ENCODE measurements around the gene CDH13.

Gene CDH13

DNA sequence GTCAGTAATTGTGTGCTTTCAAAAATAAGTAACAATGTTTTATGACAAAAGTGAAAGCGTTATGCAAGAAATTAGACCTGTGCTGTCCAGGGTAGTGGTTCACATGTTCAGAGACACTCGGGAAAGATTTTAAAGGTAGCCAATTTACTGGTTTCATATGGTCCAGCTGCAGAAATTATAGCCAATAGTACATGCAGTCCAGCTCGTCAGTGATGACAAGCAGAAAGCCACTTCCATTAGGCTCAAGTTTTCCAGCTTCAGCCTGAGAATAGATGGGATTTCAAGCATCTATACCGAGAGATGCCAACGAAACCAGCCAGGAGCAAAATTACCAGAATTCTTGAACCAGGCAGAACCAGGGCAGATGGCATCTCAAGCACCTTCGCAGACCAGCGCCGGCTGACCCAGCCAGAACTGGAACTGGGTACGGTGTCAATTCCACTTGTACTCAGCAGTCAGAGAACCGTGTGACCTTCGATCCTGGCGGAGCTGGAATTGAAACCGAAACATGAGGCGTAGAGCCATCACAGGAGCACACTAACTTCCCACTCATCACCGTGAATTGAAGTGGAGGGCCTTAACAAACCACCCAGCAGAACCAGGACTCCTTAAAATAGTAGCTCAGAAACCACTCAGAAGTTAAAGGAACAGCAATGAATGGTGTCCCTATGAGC is 973.2 kb downstream of the CDH13 start:
- Histone ChIP-seq H3K9me3 (ENCODE audit: control insufficient read depth, insufficient read depth, low read depth, low read length) (no peaks in the 10 kb centered on the region), H3K4me3 (ENCODE audit: low read depth, low read length) (no peak overlapping the region), H3K4me1 (ENCODE audit: control insufficient read depth, insufficient read depth, low read length) (no peaks in the 10 kb centered on the region), H3K27ac (ENCODE audit: extremely low read depth, low read depth, low read length) (no peak overlapping the region), H3K36me3 (ENCODE audit: control insufficient read depth in 2 of 2, insufficient read depth in 1 of 2, low read length in 2 of 2) (no peaks in the 10 kb centered on the region)
- TF ChIP-seq ZNF37A (tag by site-specific recombination; IDR thresholded peaks at IDR 0.05) (no peak), ZNF426 (tag by site-specific recombination; IDR thresholded peaks at IDR 0.05) (no peak), ZNF266 (tag by site-specific recombination; IDR thresholded peaks at IDR 0.05; ENCODE audit: low read depth) (no peak), ZNF544 (tag by site-specific recombination; IDR thresholded peaks at IDR 0.05) (no peak), ZNF670 (tag by site-specific recombination; IDR thresholded peaks at IDR 0.05; ENCODE audit: low read depth) (no peak)
- CTCF ChIA-PET, result no interaction called here
- POLR2A ChIA-PET, result no interaction called here

DNA sequence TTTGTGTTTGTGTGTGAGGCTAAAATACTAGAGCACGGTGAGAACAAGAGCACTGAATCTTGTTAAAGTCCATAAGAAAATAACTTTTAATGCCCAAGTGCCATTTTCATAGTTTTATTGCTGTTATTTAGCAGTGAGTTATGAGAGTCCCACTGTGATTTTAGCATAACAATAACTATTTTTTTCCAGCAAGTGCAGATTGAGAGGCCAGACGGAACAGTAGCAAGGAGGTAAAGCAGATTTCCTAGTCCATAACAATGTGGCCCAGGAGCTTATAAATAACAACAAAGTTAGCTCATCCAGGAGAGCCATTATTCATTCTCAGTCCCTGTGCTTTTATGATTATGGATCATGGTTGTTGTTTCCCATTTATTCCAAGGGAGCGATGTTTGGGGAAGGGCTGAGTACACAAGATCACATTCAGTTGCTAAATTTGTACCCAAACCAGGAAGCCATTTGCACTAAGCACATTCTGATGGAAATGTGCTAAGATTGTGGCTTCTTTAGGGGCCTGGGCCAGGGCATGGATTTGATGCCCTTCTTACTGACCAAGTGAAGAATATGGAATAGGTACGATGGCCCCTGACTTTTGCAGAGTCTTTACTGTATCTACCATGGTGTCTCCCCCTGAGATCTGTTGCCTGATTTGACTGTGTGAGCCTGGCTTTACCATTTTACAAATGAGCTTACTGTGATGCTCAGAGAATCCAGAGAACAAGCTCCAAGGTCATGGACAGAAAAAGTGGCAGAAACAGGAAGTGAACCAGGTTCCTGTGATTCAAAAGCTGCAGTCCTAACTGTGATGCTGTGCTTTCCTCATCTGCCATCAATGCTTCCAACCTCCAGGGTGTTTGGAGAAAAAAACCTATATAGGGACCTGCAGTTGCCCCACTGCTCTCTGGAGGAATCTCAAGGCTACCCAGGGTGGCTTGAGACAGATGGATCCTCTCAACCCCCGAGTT is 976.3 kb downstream of the CDH13 start:
- TF ChIP-seq ZNF670 (tag by site-specific recombination; IDR thresholded peaks at IDR 0.05; ENCODE audit: low read depth) (no peak), ZNF362 (tag by site-specific recombination; IDR thresholded peaks at IDR 0.05) (no peak), REPIN1 (tag by site-specific recombination; IDR thresholded peaks at IDR 0.05; ENCODE audit: low read depth) (no peak), ZNF544 (tag by site-specific recombination; IDR thresholded peaks at IDR 0.05) (no peak), ZNF10 (tag by site-specific recombination; IDR thresholded peaks at IDR 0.05) (no peak), ZNF701 (tag by site-specific recombination; IDR thresholded peaks at IDR 0.05) (no peak), AEBP2 (tag by site-specific recombination; IDR thresholded peaks at IDR 0.05; ENCODE audit: borderline replicate concordance) (no peak), ZBTB1 (tag by site-specific recombination; IDR thresholded peaks at IDR 0.05) (no peak), ZNF473 (tag by site-specific recombination; IDR thresholded peaks at IDR 0.05) (no peak), ZNF37A (tag by site-specific recombination; IDR thresholded peaks at IDR 0.05) (no peak), ZNF184 (tag by site-specific recombination; IDR thresholded peaks at IDR 0.05) (no peak), ZNF140 (tag by site-specific recombination; IDR thresholded peaks at IDR 0.05) (no peak), ZNF248 (tag by site-specific recombination; IDR thresholded peaks at IDR 0.05) (no peak), SETDB1 (IDR thresholded peaks at IDR 0.05; ENCODE audit: insufficient read length, low read length) (no peak), ZNF513 (tag by site-specific recombination; IDR thresholded peaks at IDR 0.05) (no peak), ZNF530 (tag by site-specific recombination; IDR thresholded peaks at IDR 0.05; ENCODE audit: low read depth) (no peak), ZNF341 (tag by site-specific recombination; IDR thresholded peaks at IDR 0.05; ENCODE audit: low read depth) (no peak)
- TF ChIP-seq, protein P1, sequence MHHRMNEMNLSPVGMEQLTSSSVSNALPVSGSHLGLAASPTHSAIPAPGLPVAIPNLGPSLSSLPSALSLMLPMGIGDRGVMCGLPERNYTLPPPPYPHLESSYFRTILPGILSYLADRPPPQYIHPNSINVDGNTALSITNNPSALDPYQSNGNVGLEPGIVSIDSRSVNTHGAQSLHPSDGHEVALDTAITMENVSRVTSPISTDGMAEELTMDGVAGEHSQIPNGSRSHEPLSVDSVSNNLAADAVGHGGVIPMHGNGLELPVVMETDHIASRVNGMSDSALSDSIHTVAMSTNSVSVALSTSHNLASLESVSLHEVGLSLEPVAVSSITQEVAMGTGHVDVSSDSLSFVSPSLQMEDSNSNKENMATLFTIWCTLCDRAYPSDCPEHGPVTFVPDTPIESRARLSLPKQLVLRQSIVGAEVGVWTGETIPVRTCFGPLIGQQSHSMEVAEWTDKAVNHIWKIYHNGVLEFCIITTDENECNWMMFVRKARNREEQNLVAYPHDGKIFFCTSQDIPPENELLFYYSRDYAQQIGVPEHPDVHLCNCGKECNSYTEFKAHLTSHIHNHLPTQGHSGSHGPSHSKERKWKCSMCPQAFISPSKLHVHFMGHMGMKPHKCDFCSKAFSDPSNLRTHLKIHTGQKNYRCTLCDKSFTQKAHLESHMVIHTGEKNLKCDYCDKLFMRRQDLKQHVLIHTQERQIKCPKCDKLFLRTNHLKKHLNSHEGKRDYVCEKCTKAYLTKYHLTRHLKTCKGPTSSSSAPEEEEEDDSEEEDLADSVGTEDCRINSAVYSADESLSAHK (tag by site-specific recombination; IDR thresholded peaks at IDR 0.05), result no peak
- Histone ChIP-seq H3K4me1 (ENCODE audit: control insufficient read depth, insufficient read depth, low read length) (no peaks in the 10 kb centered on the region), H3K36me3 (ENCODE audit: control insufficient read depth in 2 of 2, insufficient read depth in 1 of 2, low read length in 2 of 2) (no peaks in the 10 kb centered on the region), H3K4me3 (ENCODE audit: low read depth, low read length) (no peak overlapping the region), H3K9me3 (ENCODE audit: control insufficient read depth, insufficient read depth, low read depth, low read length) (no peaks in the 10 kb centered on the region), H3K27ac (ENCODE audit: extremely low read depth, low read depth, low read length) (no peak overlapping the region)
- CTCF ChIA-PET, result no interaction called here
- POLR2A ChIA-PET, result no interaction called here

Data from HEK293 (cell line).